HepG2 (cell line): ENCODE results near the gene ZNF277. TPM values are rescaled to one million over a fixed set of nuclear protein-coding genes. Genes with fewer than 3 reads are reported as not detected.

Experiments
- ATAC-seq: fragments of 200-7000 bp; cut with Tn5 transposase; 3 replicates; pipeline ENCODE4 v1.9.1; 2020; ENCODE audit warnings: mild to moderate bottlenecking, moderate library complexity
- BruUV-seq: library from RNA; stranded (reverse); fragments of 400-500 nt; replicated peaks from 2 replicates; lab custom pipeline; 2021; lab: Mats Ljungman, UMichigan
- CTCF ChIA-PET: fragments of 300-600 bp; formaldehyde crosslinking; extraction: SDS; loops from one replicate; lab custom pipeline; 2021; ENCODE audit warnings: low total read pairs, inconsistent platforms, low intra/inter-chr PET ratio; lab: Yijun Ruan, JAX
- POLR2A ChIA-PET: fragments of 350-600 bp; sonication (Branson Sonifier 250); formaldehyde crosslinking; loops from one replicate; lab custom pipeline; 2020; ENCODE audit warnings: antibody characterized with exemption, inconsistent platforms; lab: Yijun Ruan, JAX
- DNase-seq: peaks from one replicate; pipeline ENCODE4 v3.0.0-alpha.2; 2015; ENCODE audit warnings: low spot score
- FAIRE-seq: peaks from 3 replicates; lab custom pipeline; 2011; peaks lifted over from hg19 to GRCh38; lab: Jason Lieb, UNC
- H2AFZ ChIP-seq: one replicate; pipeline ENCODE4 v1.6.1; 2011; ENCODE audit warnings: low read length, inconsistent platforms
- H3K27ac ChIP-seq: fragments of 300-600 bp; 3 replicates; pipeline ENCODE4 v1.8.0; 2011; ENCODE audit warnings: mixed run types, mild to moderate bottlenecking, mixed read lengths, low read length, inconsistent platforms; ENCODE audit not compliant: insufficient read depth; ENCODE audit errors: extremely low read length
- H3K27me3 ChIP-seq, 2 experiments: fragments of 200-600 bp in 1 of 2; 2 replicates in 1 of 2; 3 replicates in 1 of 2; pipeline versions ENCODE4 v1.6.0 to v1.8.0; 2011; ENCODE audit warnings: low read length in 2 of 2, mild to moderate bottlenecking in 2 of 2, moderate library complexity in 2 of 2, inconsistent platforms in 1 of 2; ENCODE audit not compliant: insufficient read depth in 2 of 2, control insufficient read depth in 1 of 2
- H3K36me3 ChIP-seq, 2 experiments: fragments of 200-600 bp in 1 of 2; replicated peaks in 1 of 2; 2 replicates in 1 of 2; 3 replicates in 1 of 2; pipeline versions ENCODE4 v1.5.1 to v1.8.0; 2011; ENCODE audit warnings: low read length in 2 of 2, inconsistent platforms in 1 of 2; ENCODE audit not compliant: insufficient read depth in 2 of 2, control insufficient read depth in 1 of 2
- H3K4me1 ChIP-seq: 2 replicates; pipeline ENCODE4 v1.5.1; 2012; ENCODE audit warnings: low read length, inconsistent platforms; ENCODE audit not compliant: insufficient read depth
- H3K4me2 ChIP-seq: 2 replicates; pipeline ENCODE4 v1.6.0; 2011; ENCODE audit warnings: low read depth, low read length, inconsistent platforms
- H3K4me3 ChIP-seq, 3 experiments: fragments of 200-600 bp in 1 of 3; sonication (generic), shearing (Covaris generic) in 1 of 3; replicated peaks in 1 of 3; 2 replicates each; pipeline ENCODE4 v1.5.1; 2011 to 2016; ENCODE audit warnings: low read length in 3 of 3, inconsistent platforms in 2 of 3, low read depth in 2 of 3, mild to moderate bottlenecking in 2 of 3, control low read depth in 1 of 3, mixed read lengths in 1 of 3; ENCODE audit not compliant: insufficient read depth in 1 of 3
- H3K79me2 ChIP-seq: one replicate; pipeline ENCODE4 v1.6.1; 2011; ENCODE audit warnings: low read length, inconsistent platforms; ENCODE audit not compliant: insufficient read depth
- H3K9ac ChIP-seq: 2 replicates; pipeline ENCODE4 v1.6.0; 2011; ENCODE audit warnings: mild to moderate bottlenecking, low read depth, low read length, inconsistent platforms; ENCODE audit not compliant: insufficient read depth
- H3K9me3 ChIP-seq: 2 replicates; pipeline ENCODE4 v1.5.1; 2012; ENCODE audit warnings: mild to moderate bottlenecking, low read length
- H4K20me1 ChIP-seq: 2 replicates; pipeline ENCODE4 v1.6.0; 2011; ENCODE audit warnings: inconsistent platforms, mild to moderate bottlenecking, low read length, moderate library complexity; ENCODE audit not compliant: insufficient read depth
- ATAD3A ChIP-seq: sonication (generic); formaldehyde crosslinking; IDR thresholded peaks from 2 replicates; pipeline ENCODE4 v1.4.0; 2020; ENCODE audit warnings: missing genetic modification reagents
- GFI1 ChIP-seq: sonication (generic); formaldehyde crosslinking; IDR thresholded peaks from 2 replicates; pipeline ENCODE4 v1.5.0; 2020; ENCODE audit warnings: missing genetic modification reagents, mild to moderate bottlenecking, borderline replicate concordance
- HDAC1 ChIP-seq: sonication (generic); formaldehyde crosslinking; IDR thresholded peaks from 2 replicates; pipeline ENCODE4 v1.5.1; 2020; ENCODE audit warnings: mild to moderate bottlenecking, missing genetic modification reagents
- IKZF1 ChIP-seq: fragments of 450-650 bp; IDR thresholded peaks from 2 replicates; pipeline ENCODE4 v1.7.1; 2016
- MIER3 ChIP-seq: IDR thresholded peaks from 2 replicates; pipeline ENCODE4 v1.6.1; 2016; ENCODE audit warnings: missing compliant biosample characterization, borderline replicate concordance
- NFIC ChIP-seq: IDR thresholded peaks from 2 replicates; pipeline ENCODE4 v1.6.1; 2012; ENCODE audit warnings: mild to moderate bottlenecking, low read length, inconsistent platforms
- ONECUT2 ChIP-seq: sonication (generic); formaldehyde crosslinking; IDR thresholded peaks from 2 replicates; pipeline ENCODE4 v1.4.0; 2020; ENCODE audit warnings: missing genetic modification reagents
- PAX8 ChIP-seq: sonication (generic); formaldehyde crosslinking; IDR thresholded peaks from 2 replicates; pipeline ENCODE4 v1.8.0; 2022; ENCODE audit warnings: mild to moderate bottlenecking, missing genetic modification reagents, borderline replicate concordance
- SIN3A ChIP-seq: IDR thresholded peaks from 2 replicates; pipeline ENCODE4 v1.6.1; 2011; ENCODE audit warnings: low read depth, mild to moderate bottlenecking, control low read depth, low read length, borderline replicate concordance
- SRSF1 ChIP-seq: fragments of 200-400 bp; formaldehyde crosslinking; optimal IDR thresholded peaks from 2 replicates; pipeline ENCODE3; 2017; ENCODE audit warnings: mild to moderate bottlenecking, low read depth, low read length, moderate library complexity
- ZEB1 ChIP-seq: IDR thresholded peaks from 2 replicates; pipeline ENCODE4 v1.6.1; 2012; ENCODE audit warnings: mild to moderate bottlenecking, low read depth, inconsistent platforms; ENCODE audit not compliant: insufficient replicate concordance
- ZKSCAN8 ChIP-seq: IDR thresholded peaks from 2 replicates; pipeline ENCODE4 v1.6.1; 2016; ENCODE audit warnings: borderline replicate concordance, missing genetic modification reagents, missing compliant biosample characterization
- ZSCAN31 ChIP-seq: sonication (generic); formaldehyde crosslinking; IDR thresholded peaks from 2 replicates; pipeline ENCODE4 v1.5.0; 2020; ENCODE audit warnings: low read depth, mild to moderate bottlenecking, missing genetic modification reagents
- WGBS: methylation state at CpG from one replicate; pipeline ENCODE4 v1.1.6; 2017; ENCODE audit warnings: low lambda C conversion rate; 5-methylcytosine and 5-hydroxymethylcytosine counted together
- in situ Hi-C: cut with HindIII; loops from 2 replicates; pipeline ENCODE4 v1.10.0; 2017; ENCODE audit warnings: low pct_unique_long_range_greater_than_20kb; ENCODE audit not compliant: extremely low pct_ligation_motif_present
- intact Hi-C: fragments of 100-400 bp; cut with micrococcal nuclease; formaldehyde crosslinking; loops from one replicate; pipeline ENCODE4 v1.10.0; 2022; ENCODE audit not compliant: unreplicated experiment
- polyA plus RNA-seq, 8 experiments: library from polyadenylated mRNA; depleted of rRNA in 3 of 8; stranded (reverse) in 7 of 8; unstranded in 1 of 8; fragments of >200 nt; fragmentation: Illumina TruSeq in 4 of 8; extraction: Trizol in 4 of 8; gene quantifications; 2 replicates each; pipeline versions ENCODE4 v1.2.1 to v1.2.3, GENCODE V29; 2011 to 2016; ENCODE audit warnings: low read depth in 4 of 8, missing spikeins in 1 of 8, mixed read lengths in 1 of 8; ENCODE audit not compliant: insufficient read depth in 1 of 8
- total RNA-seq, 5 experiments: library from RNA; depleted of rRNA; stranded (reverse); fragments of >200 nt; fragmentation: Illumina TruSeq; extraction: Trizol; gene quantifications; 2 replicates each; pipeline ENCODE4 v1.2.3, GENCODE V29; 2016; ENCODE audit warnings: low read depth in 1 of 5
- TF ChIP-seq, protein P1 (sequence below): sonication (generic); formaldehyde crosslinking; IDR thresholded peaks from 2 replicates; pipeline ENCODE4 v1.5.0; 2020; ENCODE audit warnings: mild to moderate bottlenecking, missing genetic modification reagents
- TF ChIP-seq, protein P2 (sequence below): IDR thresholded peaks from 2 replicates; pipeline ENCODE4 v1.6.1; 2016; ENCODE audit warnings: low read depth, control low read depth
- TF ChIP-seq, protein P3 (sequence below): sonication (generic); formaldehyde crosslinking; conservative IDR thresholded peaks from 2 replicates; pipeline ENCODE4 v1.4.0; 2020; ENCODE audit warnings: missing genetic modification reagents

Gene ZNF277
- total and polyA plus RNA-seq, 2 of the 13 experiments (the other 11 are each of a cell fraction or from before 2014, with no cell fraction given), result 29.1 to 30.1 TPM

DNA sequence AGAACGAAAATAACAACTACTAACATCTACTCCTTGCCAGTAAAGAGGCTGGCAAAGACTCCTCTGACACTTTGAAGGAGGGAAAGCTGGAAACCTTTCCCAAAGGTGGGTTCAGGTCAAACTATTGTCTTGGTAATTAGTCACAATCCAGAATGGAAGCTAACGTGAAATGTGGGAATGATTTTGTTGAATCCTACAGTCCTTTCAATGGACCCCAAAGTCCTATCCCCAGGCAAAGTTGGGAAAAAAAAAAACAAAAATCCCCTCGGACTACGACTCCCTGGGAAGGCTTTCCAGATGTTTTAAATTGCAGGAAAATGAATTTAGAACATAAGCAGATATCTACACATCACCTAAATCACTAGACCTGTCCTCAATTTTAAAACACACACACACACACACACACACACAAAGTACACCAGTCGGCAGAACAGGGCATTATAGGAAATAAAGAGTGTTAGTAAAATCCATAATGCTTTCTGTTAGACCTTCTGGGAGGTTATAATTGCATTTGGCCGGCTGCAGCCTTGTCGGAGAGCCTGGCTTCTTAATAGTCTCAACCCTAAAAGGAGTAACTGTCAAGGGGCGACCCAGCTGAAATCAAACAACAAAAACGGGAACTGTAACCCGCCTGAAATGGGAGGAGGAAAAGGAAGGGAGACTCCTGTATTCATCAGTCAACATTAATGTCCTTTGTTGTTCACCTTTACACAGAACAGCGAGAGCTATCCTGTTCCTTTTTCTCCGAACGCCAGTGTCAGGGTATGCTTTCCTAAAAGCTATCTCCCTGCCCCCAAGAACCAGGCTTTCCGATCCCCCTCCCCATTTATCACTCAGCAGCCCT is 1.8 kb upstream of the ZNF277 start:
- FAIRE-seq, result no peak
- CTCF ChIA-PET, result no interaction called here
- no peak for DNase-seq
- TF ChIP-seq HDAC1 (CRISPR knock-in tag) (peak; percentile 10; the same call in 1 of the 2 replicates), ZEB1 (peak; percentile 1), SIN3A (peak; percentile 18; the same call in 1 of the 2 replicates), SRSF1 (no peak), ZSCAN31 (CRISPR knock-in tag) (no peak), NFIC (0 out of 2 replicates have a peak, but pooled peaks have one; percentile 10), MIER3 (CRISPR knock-in tag) (no peak), ONECUT2 (no peak), PAX8 (no peak), IKZF1 (no peak), GFI1 (CRISPR knock-in tag) (0 out of 2 replicates have a peak, but pooled peaks have one; percentile 46), ZKSCAN8 (CRISPR knock-in tag) (no peak), ATAD3A (CRISPR knock-in tag) (no peak)
- TF ChIP-seq, protein P1, sequence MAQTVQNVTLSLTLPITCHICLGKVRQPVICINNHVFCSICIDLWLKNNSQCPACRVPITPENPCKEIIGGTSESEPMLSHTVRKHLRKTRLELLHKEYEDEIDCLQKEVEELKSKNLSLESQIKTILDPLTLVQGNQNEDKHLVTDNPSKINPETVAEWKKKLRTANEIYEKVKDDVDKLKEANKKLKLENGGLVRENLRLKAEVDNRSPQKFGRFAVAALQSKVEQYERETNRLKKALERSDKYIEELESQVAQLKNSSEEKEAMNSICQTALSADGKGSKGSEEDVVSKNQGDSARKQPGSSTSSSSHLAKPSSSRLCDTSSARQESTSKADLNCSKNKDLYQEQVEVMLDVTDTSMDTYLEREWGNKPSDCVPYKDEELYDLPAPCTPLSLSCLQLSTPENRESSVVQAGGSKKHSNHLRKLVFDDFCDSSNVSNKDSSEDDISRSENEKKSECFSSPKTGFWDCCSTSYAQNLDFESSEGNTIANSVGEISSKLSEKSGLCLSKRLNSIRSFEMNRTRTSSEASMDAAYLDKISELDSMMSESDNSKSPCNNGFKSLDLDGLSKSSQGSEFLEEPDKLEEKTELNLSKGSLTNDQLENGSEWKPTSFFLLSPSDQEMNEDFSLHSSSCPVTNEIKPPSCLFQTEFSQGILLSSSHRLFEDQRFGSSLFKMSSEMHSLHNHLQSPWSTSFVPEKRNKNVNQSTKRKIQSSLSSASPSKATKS (CRISPR knock-in tag), result 0 out of 2 replicates have a peak, but pooled peaks have one; percentile 38
- TF ChIP-seq, protein P2, sequence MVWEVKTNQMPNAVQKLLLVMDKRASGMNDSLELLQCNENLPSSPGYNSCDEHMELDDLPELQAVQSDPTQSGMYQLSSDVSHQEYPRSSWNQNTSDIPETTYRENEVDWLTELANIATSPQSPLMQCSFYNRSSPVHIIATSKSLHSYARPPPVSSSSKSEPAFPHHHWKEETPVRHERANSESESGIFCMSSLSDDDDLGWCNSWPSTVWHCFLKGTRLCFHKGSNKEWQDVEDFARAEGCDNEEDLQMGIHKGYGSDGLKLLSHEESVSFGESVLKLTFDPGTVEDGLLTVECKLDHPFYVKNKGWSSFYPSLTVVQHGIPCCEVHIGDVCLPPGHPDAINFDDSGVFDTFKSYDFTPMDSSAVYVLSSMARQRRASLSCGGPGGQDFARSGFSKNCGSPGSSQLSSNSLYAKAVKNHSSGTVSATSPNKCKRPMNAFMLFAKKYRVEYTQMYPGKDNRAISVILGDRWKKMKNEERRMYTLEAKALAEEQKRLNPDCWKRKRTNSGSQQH (CRISPR knock-in tag), result no peak
- TF ChIP-seq, protein P3, sequence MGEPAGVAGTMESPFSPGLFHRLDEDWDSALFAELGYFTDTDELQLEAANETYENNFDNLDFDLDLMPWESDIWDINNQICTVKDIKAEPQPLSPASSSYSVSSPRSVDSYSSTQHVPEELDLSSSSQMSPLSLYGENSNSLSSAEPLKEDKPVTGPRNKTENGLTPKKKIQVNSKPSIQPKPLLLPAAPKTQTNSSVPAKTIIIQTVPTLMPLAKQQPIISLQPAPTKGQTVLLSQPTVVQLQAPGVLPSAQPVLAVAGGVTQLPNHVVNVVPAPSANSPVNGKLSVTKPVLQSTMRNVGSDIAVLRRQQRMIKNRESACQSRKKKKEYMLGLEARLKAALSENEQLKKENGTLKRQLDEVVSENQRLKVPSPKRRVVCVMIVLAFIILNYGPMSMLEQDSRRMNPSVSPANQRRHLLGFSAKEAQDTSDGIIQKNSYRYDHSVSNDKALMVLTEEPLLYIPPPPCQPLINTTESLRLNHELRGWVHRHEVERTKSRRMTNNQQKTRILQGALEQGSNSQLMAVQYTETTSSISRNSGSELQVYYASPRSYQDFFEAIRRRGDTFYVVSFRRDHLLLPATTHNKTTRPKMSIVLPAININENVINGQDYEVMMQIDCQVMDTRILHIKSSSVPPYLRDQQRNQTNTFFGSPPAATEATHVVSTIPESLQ (CRISPR knock-in tag), result no peak

More for the DNA sequence above, 1.8 kb upstream of the ZNF277 start:
- Histone ChIP-seq H3K4me1 (peaks cover 54% of the 10 kb centered on the region), H3K79me2 (peaks cover 86% of the 10 kb centered on the region), H4K20me1 (no peaks in the 10 kb centered on the region; the same call in 1 of the 2 replicates), H2AFZ (peak overlapping the region; percentile 45), H3K9me3 (no peaks in the 10 kb centered on the region), H3K36me3 (no peaks in the 10 kb centered on the region), H3K27ac (peak overlapping the region; percentile 84), H3K4me2 (peak overlapping the region; percentile 81), H3K9ac (peak overlapping the region; percentile 82), H3K4me3 (peak overlapping the region; percentile 73 to 96 (median 95)), H3K27me3 (no peaks in the 10 kb centered on the region; a peak in 1 of 5 replicates)
- TSS peak; percentile 47 for BruUV-seq
- POLR2A ChIA-PET, result interaction anchor here (0.7 to 3.8 kb wide), 6 partner anchors 11 to 274 kb away, joined by 3 to 27 read pairs (median 4); partner anchors contain the start of gene IFRD1
- ATAC-seq, result no peak; the same call in 2 of the 3 replicates
- WGBS, result 0% methylated on average over 14 of the region's 14 CpGs
- in situ Hi-C loops (no loop called here), intact Hi-C loops (loop anchor here (5.0 to 10.0 kb wide), 7 partner anchors 117 to 272 kb away; no protein-coding TSS in a partner anchor)
